Epithelial cell of proximal tubule (primary cell): ENCODE data around the gene TMEM184B. TPM values are rescaled to one million over a fixed set of nuclear protein-coding genes. Genes with fewer than 3 reads are reported as not detected.

Source experiments
- DNase-seq: peaks from one replicate; pipeline ENCODE4 v3.0.0-alpha.2; 2011; ENCODE audit warnings: low read depth
- H3K4me3 ChIP-seq: 2 replicates; pipeline ENCODE4 v1.5.1; 2011; ENCODE audit warnings: low read depth, mild to moderate bottlenecking, low read length
- CTCF ChIP-seq: conservative IDR thresholded peaks from 2 replicates; pipeline ENCODE4 v1.5.1; 2012; ENCODE audit warnings: low read depth, mild to moderate bottlenecking, low read length
- total RNA-seq: library from RNA; depleted of rRNA; stranded (reverse); fragments of >200 nt; gene quantifications from 2 replicates; pipeline ENCODE4 v1.2.3, GENCODE V29; 2015

Gene TMEM184B
- total RNA-seq, 1 donor from 2014 or later, result 90.2 TPM

GRCh38 chr22:38303974-38304373 is 31.2 kb upstream of the TMEM184B start:
- no peak overlapping the region for H3K4me3 ChIP-seq
- TF ChIP-seq CTCF, result no peak
- no peak for DNase-seq

- no peak overlapping the region for H3K4me3 ChIP-seq
- TF ChIP-seq CTCF, result no peak
- no peak for DNase-seq
These were observed 30.1 kb upstream of the TMEM184B start for GRCh38 chr22:38302906-38303305.

- no peak overlapping the region for H3K4me3 ChIP-seq
- DNase-seq, result no peak
- TF ChIP-seq CTCF, result no peak
These were observed 28.1 kb upstream of the TMEM184B start for GRCh38 chr22:38300946-38301345.

- H3K4me3 ChIP-seq, result no peak overlapping the region
- no peak for TF ChIP-seq CTCF
- DNase-seq, result no peak
These were observed 27.6 kb upstream of the TMEM184B start for GRCh38 chr22:38300197-38300945.

- TF ChIP-seq CTCF, result no peak
- no peak overlapping the region for H3K4me3 ChIP-seq
- no peak for DNase-seq
These were observed 26.9 kb upstream of the TMEM184B start for GRCh38 chr22:38299770-38300102.

GRCh38 chr22:38298312-38299005 is 25.6 kb upstream of the TMEM184B start:
- H3K4me3 ChIP-seq, result no peak overlapping the region
- TF ChIP-seq CTCF, result peak; percentile 58
- no peak for DNase-seq

GRCh38 chr22:38296372-38296771 is 23.6 kb upstream of the TMEM184B start:
- no peak for DNase-seq
- H3K4me3 ChIP-seq, result no peak overlapping the region
- TF ChIP-seq CTCF, result no peak
